CD14-positive monocyte (primary cell): ENCODE results near the gene DERL2. TPM values are rescaled to one million over a fixed set of nuclear protein-coding genes. Genes with fewer than 3 reads are reported as not detected.

Source experiments
- DNase-seq, 3 donors: peaks; one replicate each; pipeline ENCODE4 v3.0.0-alpha.2; 2011 to 2022
- H2AFZ ChIP-seq: 2 replicates; pipeline ENCODE4 v1.6.0; 2012; ENCODE audit warnings: mild to moderate bottlenecking, low read depth, low read length, inconsistent platforms; ENCODE audit not compliant: insufficient read depth, poor library complexity, severe bottlenecking
- H3K27ac ChIP-seq, 2 donors: 1 replicate in 1 of 2; 2 replicates in 1 of 2; pipeline ENCODE4 v1.5.1; 2012 to 2013; ENCODE audit warnings: low read length in 2 of 2, control low read depth in 1 of 2, inconsistent platforms in 1 of 2, low read depth in 1 of 2, mild to moderate bottlenecking in 1 of 2
- H3K27me3 ChIP-seq, 2 donors: one replicate each; pipeline versions ENCODE4 v1.6.0 to v1.6.1; 2011 to 2013; ENCODE audit warnings: low read length in 2 of 2; ENCODE audit not compliant: control insufficient read depth in 2 of 2, insufficient read depth in 2 of 2
- H3K36me3 ChIP-seq, 2 donors: replicated peaks in 1 of 2; 1 replicate in 1 of 2; 2 replicates in 1 of 2; pipeline versions ENCODE4 v1.5.1 to v1.6.1; 2012 to 2013; ENCODE audit warnings: low read length in 2 of 2, control low read depth in 1 of 2, inconsistent platforms in 1 of 2, mild to moderate bottlenecking in 1 of 2; ENCODE audit not compliant: insufficient read depth in 2 of 2, control insufficient read depth in 1 of 2
- H3K4me1 ChIP-seq, 2 donors: 1 replicate in 1 of 2; 2 replicates in 1 of 2; pipeline versions ENCODE4 v1.5.1 to v1.6.1; 2012 to 2013; ENCODE audit warnings: low read length in 2 of 2, control low read depth in 1 of 2, inconsistent platforms in 1 of 2, mild to moderate bottlenecking in 1 of 2, moderate library complexity in 1 of 2; ENCODE audit not compliant: insufficient read depth in 2 of 2, control insufficient read depth in 1 of 2
- H3K4me2 ChIP-seq: replicated peaks from 2 replicates; pipeline ENCODE3; 2012; ENCODE audit warnings: low read length, moderate library complexity, mild to moderate bottlenecking; ENCODE audit not compliant: poor library complexity, severe bottlenecking; ENCODE audit errors: extremely low read depth
- H3K4me3 ChIP-seq, 3 experiments: fragments of 200-600 bp in 1 of 3; sonication (generic) in 1 of 3; replicated peaks in 1 of 3; 1 replicate in 2 of 3; 2 replicates in 1 of 3; pipeline ENCODE4 v1.5.1; 2011 to 2013; ENCODE audit warnings: low read length in 3 of 3, mild to moderate bottlenecking in 3 of 3, control low read depth in 2 of 3, low read depth in 2 of 3, inconsistent platforms in 1 of 3, moderate library complexity in 1 of 3
- H3K79me2 ChIP-seq: 2 replicates; pipeline ENCODE4 v1.6.0; 2012; ENCODE audit warnings: mild to moderate bottlenecking, control low read depth, inconsistent platforms, low read length, moderate library complexity; ENCODE audit not compliant: insufficient read depth
- H3K9ac ChIP-seq: 2 replicates; pipeline ENCODE4 v1.6.0; 2017; ENCODE audit warnings: low read length, mild to moderate bottlenecking; ENCODE audit not compliant: insufficient read depth, poor library complexity, severe bottlenecking
- H3K9me3 ChIP-seq, 2 donors: replicated peaks in 1 of 2; 1 replicate in 1 of 2; 2 replicates in 1 of 2; pipeline versions ENCODE4 v1.5.1 to v1.6.1; 2012 to 2013; ENCODE audit warnings: low read length in 2 of 2, control low read depth in 1 of 2; ENCODE audit not compliant: control insufficient read depth in 1 of 2, insufficient read depth in 1 of 2
- H4K20me1 ChIP-seq: 2 replicates; pipeline ENCODE4 v1.6.0; 2012; ENCODE audit warnings: mild to moderate bottlenecking, low read length, control low read depth, moderate library complexity; ENCODE audit not compliant: insufficient read depth
- H3K27ac Mint-ChIP-seq, 7 donors: one replicate each; pipeline ENCODE4 v1.8.0; 2020; ENCODE audit warnings: mild to moderate bottlenecking in 7 of 7, mixed read lengths in 7 of 7, moderate library complexity in 6 of 7, inconsistent platforms in 2 of 7
- H3K27me3 Mint-ChIP-seq, 3 donors: one replicate each; pipeline ENCODE4 v1.8.0; 2021 to 2022; ENCODE audit warnings: low read depth in 3 of 3, mild to moderate bottlenecking in 3 of 3, mixed read lengths in 3 of 3, moderate library complexity in 3 of 3, inconsistent platforms in 1 of 3
- H3K36me3 Mint-ChIP-seq, 2 donors: one replicate each; pipeline ENCODE4 v1.8.0; 2020; ENCODE audit warnings: mixed read lengths in 2 of 2, inconsistent platforms in 1 of 2, mild to moderate bottlenecking in 1 of 2
- H3K4me1 Mint-ChIP-seq: one replicate; pipeline ENCODE4 v1.8.0; 2020; ENCODE audit warnings: mild to moderate bottlenecking, mixed read lengths
- H3K4me3 Mint-ChIP-seq, 2 donors: one replicate each; pipeline ENCODE4 v1.8.0; 2020; ENCODE audit warnings: mild to moderate bottlenecking in 2 of 2, mixed read lengths in 2 of 2, moderate library complexity in 1 of 2
- H3K9me3 Mint-ChIP-seq, 7 donors: one replicate each; pipeline ENCODE4 v1.8.0; 2020 to 2022; ENCODE audit warnings: mixed read lengths in 7 of 7, mild to moderate bottlenecking in 6 of 7, moderate library complexity in 6 of 7, inconsistent platforms in 2 of 7
- CTCF ChIP-seq: fragments of 200-600 bp; IDR thresholded peaks from one replicate; pipeline ENCODE4 v1.8.0; 2022; ENCODE audit warnings: antibody characterized with exemption, mild to moderate bottlenecking
- WGBS: methylation state at CpG from one replicate; pipeline ENCODE4 v1.1.5; 2013; ENCODE audit warnings: missing lambda C conversion rate; ENCODE audit not compliant: insufficient coverage; 5-methylcytosine and 5-hydroxymethylcytosine counted together
- intact Hi-C, 2 donors: fragments of 100-400 bp; cut with micrococcal nuclease; formaldehyde crosslinking; loops; one replicate each; pipeline versions ENCODE4 v1.15.0 to v1.15.1; 2023
- polyA minus RNA-seq: library from RNA; depleted of rRNA, polyadenylated mRNA; stranded (reverse); fragments of >200 nt; gene quantifications from 2 replicates; pipeline ENCODE4 v1.2.3, GENCODE V29; 2012
- polyA plus RNA-seq, 3 donors: library from polyadenylated mRNA; depleted of rRNA in 1 of 3; unstranded in 2 of 3; stranded (reverse) in 1 of 3; fragments of 300-500 nt in 2 of 3; fragments of >200 nt in 1 of 3; fragmentation: Illumina TruSeq in 2 of 3; gene quantifications; 1 replicate in 2 of 3; 2 replicates in 1 of 3; pipeline ENCODE4 v1.2.3, GENCODE V29; 2012 to 2021
- total RNA-seq, 12 experiments: library from RNA in 1 of 12; stranded (reverse) in 1 of 12; fragments of 120-200 nt in 1 of 12; gene quantifications; one replicate each; pipeline ENCODE4 v1.2.4 and lab custom pipeline; 2013 to 2026; ENCODE audit warnings: mixed read lengths in 6 of 12, inconsistent platforms in 1 of 12

DERL2 gene
- total RNA-seq (2013): 52.6 TPM
- polyA plus RNA-seq (10 to 100 TPM; 30.6 to 84.9 (median 81.6) TPM), polyA minus RNA-seq (9.3 and 10.1 TPM in 2 replicates), total RNA-seq (lab: John Stamatoyannopoulos, UW) (15.7 to 37.6 (median 25.1) reads per million in 11 experiments)

DNA sequence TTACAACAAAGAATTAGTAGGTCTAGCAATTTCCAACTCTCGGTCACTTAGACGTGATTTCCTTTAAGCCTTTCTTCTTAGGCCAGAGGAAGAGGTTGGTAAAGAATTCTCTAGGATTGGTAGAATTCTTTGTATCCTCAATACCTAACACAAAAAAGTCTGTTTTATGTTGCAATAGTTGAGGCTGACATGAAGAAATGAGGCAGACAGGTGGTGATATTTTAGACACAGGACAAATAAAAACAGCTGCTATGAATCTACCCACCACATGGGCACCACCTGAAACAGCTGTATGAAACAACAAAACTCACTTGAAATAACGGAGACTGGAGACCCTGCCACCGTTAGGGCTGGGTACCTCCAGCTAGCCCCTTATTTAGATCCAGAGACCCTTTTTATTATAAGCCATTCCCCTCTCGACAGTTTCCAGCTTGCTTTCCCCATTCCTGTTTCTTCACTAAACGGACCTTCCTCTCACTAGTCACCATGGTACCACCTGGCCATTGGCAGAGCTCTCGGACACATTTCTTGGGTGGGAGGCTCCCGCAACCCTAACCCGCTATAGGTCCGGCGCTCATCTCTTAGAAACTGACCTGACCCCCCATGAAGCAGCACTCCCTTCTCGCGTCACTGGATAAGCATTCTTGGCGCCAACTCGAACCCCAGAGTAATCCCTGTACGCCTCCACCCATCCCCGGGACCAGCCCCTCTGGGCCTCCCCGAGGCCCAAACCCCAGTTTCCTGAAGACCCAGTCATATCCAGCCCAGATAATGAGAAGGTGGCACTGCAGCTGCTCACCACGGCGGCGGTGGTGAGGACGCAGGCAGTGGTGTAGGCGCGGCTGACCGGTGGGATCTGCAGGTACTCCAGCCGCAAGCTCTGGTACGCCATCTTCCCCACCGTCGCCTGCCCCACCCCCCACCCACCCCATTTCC lies at the start of gene DERL2:
Gene DERL2, minus strand, starts transcription at position 909 of the 936 bp plus-strand sequence. Its CDS starts 17 bp downstream, at position 892.
- no peak for DNase-seq
- Histone ChIP-seq H4K20me1 (peaks cover 11% of the 10 kb centered on the region), H3K9me3 (no peaks in the 10 kb centered on the region), H3K4me3 (peak within 1 kb of the TSS; percentile 90 to 98 (median 91)), H3K27ac (peak within 1 kb of the TSS; percentile 91 to 96), H2AFZ (peak within 1 kb of the TSS; percentile 95), H3K4me2 (peak within 1 kb of the TSS; percentile 93), H3K79me2 (peaks cover 76% of the 10 kb centered on the region), H3K9ac (peak within 1 kb of the TSS; percentile 95), H3K27me3 (no peaks in the 10 kb centered on the region), H3K4me1 (peaks cover 15 to 22% of the 10 kb centered on the region in 2 donors), H3K36me3 (peaks cover 33 to 66% of the 10 kb centered on the region in 2 donors)
- under 1% methylated on average over 18 of the region's 29 CpGs for WGBS
- Mint-ChIP-seq H3K4me1 (peaks cover 19% of the 10 kb centered on the region), H3K9me3 (no peaks in the 10 kb centered on the region), H3K27ac (peak within 1 kb of the TSS; percentile 97 to 99 (median 98)), H3K27me3 (peaks cover 0 to 1% (median 0%) of the 10 kb centered on the region in 3 donors), H3K36me3 (peaks cover 55% of the 10 kb centered on the region in 2 donors), H3K4me3 (peak within 1 kb of the TSS; percentile 93 to 97)
- intact Hi-C loops: loop anchor here (2.0 to 10.0 kb wide), 4 partner anchors 49 to 959 kb away; partner anchors contain the start of genes C1QBP (in 1 of the 2), NUP88 (in 1 of the 2) and PIMREG (in 1 of the 2)
- TF ChIP-seq CTCF: no peak

GRCh38 chr17:5535436-5535835 lies 49.5 kb upstream of the DERL2 start:
- TF ChIP-seq CTCF: no peak
- H3K27me3 ChIP-seq: no peaks in the 10 kb centered on the region
- Mint-ChIP-seq H3K36me3 (peaks cover 93 to 100% of the 10 kb centered on the region in 2 donors), H3K27ac (no peak overlapping the region), H3K4me1 (no peaks in the 10 kb centered on the region), H3K4me3 (no peak overlapping the region), H3K27me3 (no peaks in the 10 kb centered on the region), H3K9me3 (no peaks in the 10 kb centered on the region)
- DNase-seq: no peak
- H3K4me1 ChIP-seq: no peaks in the 10 kb centered on the region
- H3K4me3 ChIP-seq: no peak overlapping the region
- H3K79me2 ChIP-seq: no peaks in the 10 kb centered on the region
- no peak overlapping the region for H3K4me2 ChIP-seq
- H2AFZ ChIP-seq: no peak overlapping the region
- H3K36me3 ChIP-seq: peaks cover 96 to 100% of the 10 kb centered on the region in 2 donors
- H4K20me1 ChIP-seq: peaks cover 90% of the 10 kb centered on the region
- no peaks in the 10 kb centered on the region for H3K9me3 ChIP-seq
- intact Hi-C loops: no loop called here
- WGBS: 100% methylated on average over 2 of the region's 2 CpGs
- H3K27ac ChIP-seq: no peak overlapping the region
- no peak overlapping the region for H3K9ac ChIP-seq
